HCT116 (cell line): ENCODE data around the gene CRBN. TPM values are rescaled to one million over a fixed set of nuclear protein-coding genes. Genes with fewer than 3 reads are reported as not detected.

Experiments used
- ATAC-seq: fragments of 200-7000 bp; cut with Tn5 transposase; 2 replicates; pipeline ENCODE4 v1.9.1; 2020; ENCODE audit warnings: mild to moderate bottlenecking, moderate library complexity
- BruUV-seq: library from RNA; stranded (reverse); fragments of 400-500 nt; replicated peaks from 2 replicates; lab custom pipeline; 2021; lab: Mats Ljungman, UMichigan
- CTCF ChIA-PET: fragments of 300-600 bp; sonication (Branson Sonifier 250); formaldehyde crosslinking; loops from one replicate; lab custom pipeline; 2021; ENCODE audit warnings: antibody characterized with exemption; lab: Charles Lee
- POLR2A ChIA-PET: fragments of 300-600, 350-600 bp; sonication (Branson Sonifier 250); formaldehyde crosslinking; loops from one replicate; lab custom pipeline; 2021; ENCODE audit warnings: antibody characterized with exemption; lab: Charles Lee
- RAD21 ChIA-PET, 2 experiments: fragments of 300-600 bp; sonication (Branson Sonifier 250); formaldehyde crosslinking; loops; one replicate each; lab custom pipeline; 2023; ENCODE audit warnings: low total read pairs in 2 of 2; ENCODE audit not compliant: uncharacterized antibody in 2 of 2, unreplicated experiment in 2 of 2, low non-redundant PET in 1 of 2; lab: Charles Lee
- DNase-seq: peaks from one replicate; pipeline ENCODE4 v3.0.0-alpha.2; 2010; ENCODE audit warnings: low read depth, low spot score
- H2AFZ ChIP-seq: fragments of 200-600 bp; shearing (Covaris generic), sonication (generic); 2 replicates; pipeline ENCODE4 v1.6.1; 2017; ENCODE audit warnings: low read depth, mixed run types, mixed read lengths, antibody characterized with exemption, low read length; ENCODE audit not compliant: poor library complexity, severe bottlenecking
- H3K27ac ChIP-seq: 2 replicates; pipeline ENCODE4 v1.5.1; 2012; ENCODE audit warnings: low read depth, low read length
- H3K27me3 ChIP-seq: fragments of 200-600 bp; sonication (generic); 2 replicates; pipeline ENCODE4 v1.6.1; 2016; ENCODE audit warnings: mixed run types, low read length, mixed read lengths; ENCODE audit not compliant: insufficient read depth
- H3K36me3 ChIP-seq, 2 experiments: fragments of 200-500 bp in 1 of 2; fragments of 200-600 bp in 1 of 2; sonication (Bioruptor generic) in 1 of 2; sonication (generic) in 1 of 2; 2 replicates each; pipeline versions ENCODE4 v1.5.1 to v1.6.1; 2014 to 2016; ENCODE audit warnings: low read length in 2 of 2, inconsistent platforms in 1 of 2, mixed read lengths in 1 of 2, mixed run types in 1 of 2; ENCODE audit not compliant: insufficient read depth in 2 of 2, control insufficient read depth in 1 of 2
- H3K4me1 ChIP-seq, 2 experiments: fragments of 200-600 bp in 1 of 2; sonication (generic) in 1 of 2; 2 replicates each; pipeline versions ENCODE4 v1.5.1 to v1.6.1; 2012 to 2017; ENCODE audit warnings: low read length in 2 of 2, inconsistent platforms in 1 of 2, mild to moderate bottlenecking in 1 of 2, mixed read lengths in 1 of 2, mixed run types in 1 of 2, moderate library complexity in 1 of 2; ENCODE audit not compliant: insufficient read depth in 2 of 2, control insufficient read depth in 1 of 2
- H3K4me2 ChIP-seq: fragments of 200-600 bp; sonication (generic); 2 replicates; pipeline ENCODE4 v1.6.1; 2017; ENCODE audit warnings: mixed run types, low read length, mixed read lengths
- H3K4me3 ChIP-seq, 2 experiments: fragments of 200-600 bp in 1 of 2; sonication (generic) in 1 of 2; replicated peaks in 1 of 2; 2 replicates each; pipeline ENCODE4 v1.5.1; 2011 to 2016; ENCODE audit warnings: low read length in 2 of 2, control low read depth in 1 of 2, low read depth in 1 of 2, mild to moderate bottlenecking in 1 of 2, mixed read lengths in 1 of 2, mixed run types in 1 of 2
- H3K79me2 ChIP-seq: fragments of 200-600 bp; sonication (generic); 2 replicates; pipeline ENCODE4 v1.6.1; 2017; ENCODE audit warnings: mild to moderate bottlenecking, mixed run types, low read length, moderate library complexity, mixed read lengths; ENCODE audit not compliant: insufficient read depth
- H3K9ac ChIP-seq: fragments of 200-600 bp; sonication (generic); 2 replicates; pipeline ENCODE4 v1.6.1; 2016; ENCODE audit warnings: low read length, mixed read lengths
- H3K9me2 ChIP-seq: fragments of 200-600 bp; sonication (generic), shearing (Covaris generic); 2 replicates; pipeline ENCODE4 v1.6.1; 2017; ENCODE audit warnings: mixed run types, mild to moderate bottlenecking, moderate library complexity; ENCODE audit not compliant: insufficient read depth
- H3K9me3 ChIP-seq, 2 experiments: fragments of 200-500 bp in 1 of 2; fragments of 200-600 bp in 1 of 2; sonication (Bioruptor generic) in 1 of 2; sonication (generic) in 1 of 2; 2 replicates each; pipeline ENCODE4 v1.6.1; 2014 to 2017; ENCODE audit warnings: low read length in 2 of 2, mixed read lengths in 2 of 2, inconsistent platforms in 1 of 2, low read depth in 1 of 2, mild to moderate bottlenecking in 1 of 2, mixed run types in 1 of 2, moderate library complexity in 1 of 2; ENCODE audit not compliant: control insufficient read depth in 1 of 2, insufficient read depth in 1 of 2
- H4K20me1 ChIP-seq: fragments of 200-600 bp; sonication (generic), shearing (Covaris generic); 2 replicates; pipeline ENCODE4 v1.6.1; 2017; ENCODE audit warnings: mixed run types, mild to moderate bottlenecking, moderate library complexity; ENCODE audit not compliant: insufficient read depth
- ATF3 ChIP-seq: IDR thresholded peaks from 2 replicates; pipeline ENCODE4 v1.6.1; 2012
- CBX3 ChIP-seq: IDR thresholded peaks from 2 replicates; pipeline ENCODE4 v1.6.1; 2012; ENCODE audit warnings: low read depth
- CEBPB ChIP-seq: IDR thresholded peaks from 2 replicates; pipeline ENCODE4 v1.6.1; 2012; ENCODE audit warnings: low read depth
- EZH2 ChIP-seq: fragments of 200-600 bp; sonication (generic); IDR thresholded peaks from 2 replicates; pipeline ENCODE4 v1.6.1; 2017; ENCODE audit warnings: antibody characterized with exemption, mixed run types
- EZH2phosphoT487 ChIP-seq: fragments of 200-600 bp; IDR thresholded peaks from 2 replicates; pipeline ENCODE4 v1.6.1; 2018; ENCODE audit warnings: antibody characterized with exemption, borderline replicate concordance
- JUND ChIP-seq: IDR thresholded peaks from 2 replicates; pipeline ENCODE4 v1.6.1; 2012
- POLR2AphosphoS5 ChIP-seq: IDR thresholded peaks from 2 replicates; pipeline ENCODE4 v1.6.1; 2011; ENCODE audit warnings: mild to moderate bottlenecking, low read depth, low read length, moderate library complexity
- RAD21 ChIP-seq: IDR thresholded peaks from 2 replicates; pipeline ENCODE4 v1.6.1; 2012; ENCODE audit warnings: low read depth, mild to moderate bottlenecking
- REST ChIP-seq: IDR thresholded peaks from 2 replicates; pipeline ENCODE4 v1.6.1; 2012; ENCODE audit warnings: low read depth
- SP1 ChIP-seq: IDR thresholded peaks from 2 replicates; pipeline ENCODE4 v1.6.1; 2012; ENCODE audit warnings: low read depth
- YY1 ChIP-seq: IDR thresholded peaks from 2 replicates; pipeline ENCODE4 v1.6.1; 2011; ENCODE audit warnings: low read length, low read depth, moderate library complexity, mild to moderate bottlenecking; ENCODE audit not compliant: insufficient replicate concordance; ENCODE audit errors: extremely low read depth
- ZBTB33 ChIP-seq: IDR thresholded peaks from 2 replicates; pipeline ENCODE4 v1.6.1; 2011; ENCODE audit warnings: mild to moderate bottlenecking, low read length, moderate library complexity; ENCODE audit not compliant: insufficient replicate concordance; ENCODE audit errors: extremely low read depth
- ZNF274 ChIP-seq: fragments of 200-500 bp; sonication (Bioruptor generic); IDR thresholded peaks from 2 replicates; pipeline ENCODE4 v1.6.1; 2014; ENCODE audit warnings: mild to moderate bottlenecking, low read depth, low read length, inconsistent platforms
- intact Hi-C: fragments of 100-400 bp; cut with micrococcal nuclease; formaldehyde crosslinking; loops from 2 replicates; pipeline ENCODE4 v1.10.0; 2022
- total RNA-seq: library from RNA; stranded (reverse); gene quantifications from one replicate; pipeline ENCODE4 v1.2.1, GENCODE V29; 2021; ENCODE audit not compliant: unreplicated experiment
- TF ChIP-seq, protein P1 (sequence below): IDR thresholded peaks from 2 replicates; pipeline ENCODE4 v1.6.1; 2012
- TF ChIP-seq, protein P2 (sequence below), 3 experiments: fragments of 200-600 bp in 1 of 3; sonication (generic) in 1 of 3; IDR thresholded peaks in 2 of 3; conservative IDR thresholded peaks in 1 of 3; 2 replicates each; pipeline ENCODE4 v1.5.1; 2012 to 2017; ENCODE audit warnings: low read depth in 2 of 3, low read length in 2 of 3, antibody characterized with exemption in 1 of 3, borderline replicate concordance in 1 of 3, control low read depth in 1 of 3, mild to moderate bottlenecking in 1 of 3, mixed read lengths in 1 of 3, mixed run types in 1 of 3, moderate library complexity in 1 of 3; ENCODE audit not compliant: insufficient read depth in 1 of 3

Gene CRBN
- total RNA-seq, 1 experiment from 2014 or later, result 29.1 TPM

DNA sequence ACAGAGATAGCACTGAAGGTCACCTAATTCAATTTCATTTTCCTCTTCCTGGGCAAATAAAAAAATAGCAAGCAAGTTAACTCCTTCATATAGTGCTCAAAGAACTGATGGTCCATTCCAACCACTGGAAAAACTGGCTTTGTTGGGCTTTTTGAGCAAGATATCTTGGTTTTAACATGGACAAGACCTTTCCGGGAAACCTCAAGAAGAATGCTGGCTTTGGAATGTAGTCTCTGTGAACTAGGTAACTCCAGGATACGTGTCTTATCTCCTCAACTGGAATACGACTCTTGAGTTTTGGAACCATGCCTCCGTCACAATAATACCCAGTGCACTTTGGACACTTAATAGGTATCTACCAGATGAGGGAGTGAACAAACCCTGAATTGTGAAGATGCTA lies 36.9 kb upstream of the CRBN start:
- no peak for DNase-seq
- BruUV-seq, result no TSS peak
- H4K20me1 ChIP-seq, result no peaks in the 10 kb centered on the region

More for the DNA sequence above, 36.9 kb upstream of the CRBN start:
- no peaks in the 10 kb centered on the region for H3K27me3 ChIP-seq
- H3K36me3 ChIP-seq, result no peaks in the 10 kb centered on the region
- no peak overlapping the region for H3K4me2 ChIP-seq
- CTCF ChIA-PET, result no interaction called here
- no peak overlapping the region for H3K27ac ChIP-seq
- no peak overlapping the region for H3K4me3 ChIP-seq
- intact Hi-C loops, result no loop called here
- POLR2A ChIA-PET, result no interaction called here
- no peak overlapping the region for H2AFZ ChIP-seq
- no peaks in the 10 kb centered on the region for H3K79me2 ChIP-seq
- H3K9ac ChIP-seq, result no peak overlapping the region
- no peaks in the 10 kb centered on the region for H3K4me1 ChIP-seq
- H3K9me3 ChIP-seq, result no peaks in the 10 kb centered on the region
- TF ChIP-seq EZH2 (no peak), ZBTB33 (no peak), CEBPB (no peak), ZNF274 (no peak), YY1 (no peak), EZH2phosphoT487 (no peak), POLR2AphosphoS5 (no peak), REST (no peak), JUND (no peak), CBX3 (no peak), ATF3 (no peak), SP1 (no peak), RAD21 (no peak)
- TF ChIP-seq, protein P1, sequence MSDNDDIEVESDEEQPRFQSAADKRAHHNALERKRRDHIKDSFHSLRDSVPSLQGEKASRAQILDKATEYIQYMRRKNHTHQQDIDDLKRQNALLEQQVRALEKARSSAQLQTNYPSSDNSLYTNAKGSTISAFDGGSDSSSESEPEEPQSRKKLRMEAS, result no peak
- TF ChIP-seq, protein P2, sequence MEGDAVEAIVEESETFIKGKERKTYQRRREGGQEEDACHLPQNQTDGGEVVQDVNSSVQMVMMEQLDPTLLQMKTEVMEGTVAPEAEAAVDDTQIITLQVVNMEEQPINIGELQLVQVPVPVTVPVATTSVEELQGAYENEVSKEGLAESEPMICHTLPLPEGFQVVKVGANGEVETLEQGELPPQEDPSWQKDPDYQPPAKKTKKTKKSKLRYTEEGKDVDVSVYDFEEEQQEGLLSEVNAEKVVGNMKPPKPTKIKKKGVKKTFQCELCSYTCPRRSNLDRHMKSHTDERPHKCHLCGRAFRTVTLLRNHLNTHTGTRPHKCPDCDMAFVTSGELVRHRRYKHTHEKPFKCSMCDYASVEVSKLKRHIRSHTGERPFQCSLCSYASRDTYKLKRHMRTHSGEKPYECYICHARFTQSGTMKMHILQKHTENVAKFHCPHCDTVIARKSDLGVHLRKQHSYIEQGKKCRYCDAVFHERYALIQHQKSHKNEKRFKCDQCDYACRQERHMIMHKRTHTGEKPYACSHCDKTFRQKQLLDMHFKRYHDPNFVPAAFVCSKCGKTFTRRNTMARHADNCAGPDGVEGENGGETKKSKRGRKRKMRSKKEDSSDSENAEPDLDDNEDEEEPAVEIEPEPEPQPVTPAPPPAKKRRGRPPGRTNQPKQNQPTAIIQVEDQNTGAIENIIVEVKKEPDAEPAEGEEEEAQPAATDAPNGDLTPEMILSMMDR (IDR thresholded peaks at IDR 0.05 in 2 of 3, conservative IDR thresholded peaks at IDR 0.05 in 1 of 3; ENCODE audit: borderline replicate concordance in 1 of 3, insufficient read depth in 1 of 3, low read depth in 2 of 3, low read length in 2 of 3), result no peak
- ATAC-seq, result no peak
- H3K9me2 ChIP-seq, result no peaks in the 10 kb centered on the region
- RAD21 ChIA-PET, result no interaction called here
